A549 (cell line): Measurements from ENCODE around the gene NSMCE1.

Experiments used
- BHLHE40 ChIP-seq: IDR thresholded peaks from 2 replicates; pipeline ENCODE4 v1.6.1; 2012; ENCODE audit warnings: low read depth, low read length, inconsistent platforms
- CBX8 ChIP-seq: fragments of 200-600 bp; sonication (generic); IDR thresholded peaks from 2 replicates; pipeline ENCODE4 v1.6.1; 2016
- EP300 ChIP-seq, 2 experiments: fragments of >200 bp; sonication (Bioruptor Twin); formaldehyde crosslinking; IDR thresholded peaks; 2 replicates in 1 of 2; 3 replicates in 1 of 2; pipeline ENCODE4 v1.6.1; 2016 to 2017
- POLR2A ChIP-seq: IDR thresholded peaks from 2 replicates; pipeline ENCODE4 v1.6.1; 2012; ENCODE audit warnings: mild to moderate bottlenecking, low read length
- RAD21 ChIP-seq, 2 experiments: fragments of >200 bp in 1 of 2; sonication (Bioruptor Twin) in 1 of 2; formaldehyde crosslinking in 1 of 2; IDR thresholded peaks in 1 of 2; conservative IDR thresholded peaks in 1 of 2; 2 replicates in 1 of 2; 3 replicates in 1 of 2; pipeline ENCODE4 v1.6.1; 2012 to 2018; ENCODE audit warnings: inconsistent platforms in 1 of 2
- TF ChIP-seq, protein P1 (sequence below): fragments of 150-350 bp; IDR thresholded peaks from 2 replicates; pipeline ENCODE4 v1.6.1; 2014; ENCODE audit warnings: low read depth, mild to moderate bottlenecking, low read length
- TF ChIP-seq, protein P2 (sequence below): fragments of >200 bp; sonication (Bioruptor Twin); formaldehyde crosslinking; IDR thresholded peaks from 3 replicates; pipeline ENCODE4 v1.5.1; 2016
- TF ChIP-seq, protein P3 (sequence below): fragments of 200-600 bp; sonication (generic); IDR thresholded peaks from 2 replicates; pipeline ENCODE4 v1.6.1; 2016; ENCODE audit warnings: antibody characterized with exemption, mild to moderate bottlenecking, moderate library complexity

DNA sequence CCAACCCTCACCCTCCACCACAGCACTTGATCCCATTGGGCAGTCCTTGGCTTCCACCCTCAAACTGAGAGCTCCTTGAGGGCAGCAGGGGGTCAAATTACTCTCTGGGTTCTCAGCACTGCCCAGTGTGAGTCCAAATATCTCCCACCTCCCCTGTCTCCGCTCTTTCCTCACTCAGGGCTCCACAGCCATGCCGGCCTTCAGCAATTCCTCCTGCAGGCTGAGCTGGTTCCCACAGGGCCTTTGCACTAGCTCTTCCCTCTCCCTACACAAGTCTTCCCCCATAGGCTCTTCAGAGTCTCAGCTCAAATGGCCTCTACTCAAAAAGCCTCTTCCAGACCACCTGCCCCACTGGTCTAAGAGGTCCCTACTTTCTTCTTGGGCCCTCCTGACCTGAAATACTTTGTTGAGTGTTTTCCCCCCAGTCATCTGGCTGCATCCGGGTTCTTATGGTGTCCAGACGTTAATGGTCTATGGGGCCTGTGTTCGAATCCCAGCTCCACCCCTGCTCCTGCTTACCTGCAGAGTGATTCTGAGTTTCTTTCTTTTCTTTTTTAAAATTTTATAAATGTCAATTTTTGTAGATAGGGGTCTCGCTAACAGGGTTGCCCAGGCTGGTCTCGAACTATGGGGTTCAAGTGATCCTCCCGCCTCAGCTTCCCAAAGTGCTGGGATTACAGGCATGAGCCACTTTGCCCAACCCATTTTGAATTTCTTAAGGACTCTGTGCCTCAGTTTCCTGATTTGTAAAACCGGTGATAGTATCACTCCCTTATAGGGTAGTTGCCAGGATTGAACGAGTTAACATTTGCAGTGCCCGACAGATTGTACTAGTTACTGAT is 44.2 kb upstream of the NSMCE1 start:
- TF ChIP-seq EP300 (IDR thresholded peaks at IDR 0.05) (no peak), BHLHE40 (no peak), POLR2A (no peak), CBX8 (no peak), RAD21 (conservative IDR thresholded peaks at IDR 0.05 in 1 of 2, IDR thresholded peaks at IDR 0.05 in 1 of 2) (no peak)
- TF ChIP-seq, protein P1, sequence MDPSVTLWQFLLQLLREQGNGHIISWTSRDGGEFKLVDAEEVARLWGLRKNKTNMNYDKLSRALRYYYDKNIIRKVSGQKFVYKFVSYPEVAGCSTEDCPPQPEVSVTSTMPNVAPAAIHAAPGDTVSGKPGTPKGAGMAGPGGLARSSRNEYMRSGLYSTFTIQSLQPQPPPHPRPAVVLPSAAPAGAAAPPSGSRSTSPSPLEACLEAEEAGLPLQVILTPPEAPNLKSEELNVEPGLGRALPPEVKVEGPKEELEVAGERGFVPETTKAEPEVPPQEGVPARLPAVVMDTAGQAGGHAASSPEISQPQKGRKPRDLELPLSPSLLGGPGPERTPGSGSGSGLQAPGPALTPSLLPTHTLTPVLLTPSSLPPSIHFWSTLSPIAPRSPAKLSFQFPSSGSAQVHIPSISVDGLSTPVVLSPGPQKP = no peak
- TF ChIP-seq, protein P2, sequence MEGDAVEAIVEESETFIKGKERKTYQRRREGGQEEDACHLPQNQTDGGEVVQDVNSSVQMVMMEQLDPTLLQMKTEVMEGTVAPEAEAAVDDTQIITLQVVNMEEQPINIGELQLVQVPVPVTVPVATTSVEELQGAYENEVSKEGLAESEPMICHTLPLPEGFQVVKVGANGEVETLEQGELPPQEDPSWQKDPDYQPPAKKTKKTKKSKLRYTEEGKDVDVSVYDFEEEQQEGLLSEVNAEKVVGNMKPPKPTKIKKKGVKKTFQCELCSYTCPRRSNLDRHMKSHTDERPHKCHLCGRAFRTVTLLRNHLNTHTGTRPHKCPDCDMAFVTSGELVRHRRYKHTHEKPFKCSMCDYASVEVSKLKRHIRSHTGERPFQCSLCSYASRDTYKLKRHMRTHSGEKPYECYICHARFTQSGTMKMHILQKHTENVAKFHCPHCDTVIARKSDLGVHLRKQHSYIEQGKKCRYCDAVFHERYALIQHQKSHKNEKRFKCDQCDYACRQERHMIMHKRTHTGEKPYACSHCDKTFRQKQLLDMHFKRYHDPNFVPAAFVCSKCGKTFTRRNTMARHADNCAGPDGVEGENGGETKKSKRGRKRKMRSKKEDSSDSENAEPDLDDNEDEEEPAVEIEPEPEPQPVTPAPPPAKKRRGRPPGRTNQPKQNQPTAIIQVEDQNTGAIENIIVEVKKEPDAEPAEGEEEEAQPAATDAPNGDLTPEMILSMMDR = no peak
- TF ChIP-seq, protein P3, sequence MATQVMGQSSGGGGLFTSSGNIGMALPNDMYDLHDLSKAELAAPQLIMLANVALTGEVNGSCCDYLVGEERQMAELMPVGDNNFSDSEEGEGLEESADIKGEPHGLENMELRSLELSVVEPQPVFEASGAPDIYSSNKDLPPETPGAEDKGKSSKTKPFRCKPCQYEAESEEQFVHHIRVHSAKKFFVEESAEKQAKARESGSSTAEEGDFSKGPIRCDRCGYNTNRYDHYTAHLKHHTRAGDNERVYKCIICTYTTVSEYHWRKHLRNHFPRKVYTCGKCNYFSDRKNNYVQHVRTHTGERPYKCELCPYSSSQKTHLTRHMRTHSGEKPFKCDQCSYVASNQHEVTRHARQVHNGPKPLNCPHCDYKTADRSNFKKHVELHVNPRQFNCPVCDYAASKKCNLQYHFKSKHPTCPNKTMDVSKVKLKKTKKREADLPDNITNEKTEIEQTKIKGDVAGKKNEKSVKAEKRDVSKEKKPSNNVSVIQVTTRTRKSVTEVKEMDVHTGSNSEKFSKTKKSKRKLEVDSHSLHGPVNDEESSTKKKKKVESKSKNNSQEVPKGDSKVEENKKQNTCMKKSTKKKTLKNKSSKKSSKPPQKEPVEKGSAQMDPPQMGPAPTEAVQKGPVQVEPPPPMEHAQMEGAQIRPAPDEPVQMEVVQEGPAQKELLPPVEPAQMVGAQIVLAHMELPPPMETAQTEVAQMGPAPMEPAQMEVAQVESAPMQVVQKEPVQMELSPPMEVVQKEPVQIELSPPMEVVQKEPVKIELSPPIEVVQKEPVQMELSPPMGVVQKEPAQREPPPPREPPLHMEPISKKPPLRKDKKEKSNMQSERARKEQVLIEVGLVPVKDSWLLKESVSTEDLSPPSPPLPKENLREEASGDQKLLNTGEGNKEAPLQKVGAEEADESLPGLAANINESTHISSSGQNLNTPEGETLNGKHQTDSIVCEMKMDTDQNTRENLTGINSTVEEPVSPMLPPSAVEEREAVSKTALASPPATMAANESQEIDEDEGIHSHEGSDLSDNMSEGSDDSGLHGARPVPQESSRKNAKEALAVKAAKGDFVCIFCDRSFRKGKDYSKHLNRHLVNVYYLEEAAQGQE = no peak
